Stimulated activated naive CD8-positive, alpha-beta T cell treated with anti-CD3 and anti-CD28 coated beads, Interleukin-15, Interleukin-2, amounts not matched to agents 100 ng/mL and 50 ng/mL, for 24 hours (primary cell): Measurements from ENCODE around the gene YEATS4.

Experiments
- H3K27ac Mint-ChIP-seq: one replicate; pipeline ENCODE4 v1.8.0; 2021; ENCODE audit warnings: mild to moderate bottlenecking, mixed read lengths
- H3K27me3 Mint-ChIP-seq: one replicate; pipeline ENCODE4 v1.8.0; 2021; ENCODE audit warnings: mixed read lengths
- H3K36me3 Mint-ChIP-seq: one replicate; pipeline ENCODE4 v1.8.0; 2021; ENCODE audit warnings: low read depth, mixed read lengths
- H3K4me1 Mint-ChIP-seq: one replicate; pipeline ENCODE4 v1.8.0; 2021; ENCODE audit warnings: low read depth, mixed read lengths
- H3K4me3 Mint-ChIP-seq: one replicate; pipeline ENCODE4 v1.8.0; 2021; ENCODE audit warnings: mild to moderate bottlenecking, mixed read lengths
- H3K9me3 Mint-ChIP-seq: one replicate; pipeline ENCODE4 v1.8.0; 2021; ENCODE audit warnings: mixed read lengths

Gene YEATS4

GRCh38 chr12:69396963-69397362, 37.4 kb downstream of the YEATS4 start:
- Mint-ChIP-seq H3K36me3 (peaks cover 51% of the 10 kb centered on the region), H3K27me3 (no peaks in the 10 kb centered on the region)

DNA sequence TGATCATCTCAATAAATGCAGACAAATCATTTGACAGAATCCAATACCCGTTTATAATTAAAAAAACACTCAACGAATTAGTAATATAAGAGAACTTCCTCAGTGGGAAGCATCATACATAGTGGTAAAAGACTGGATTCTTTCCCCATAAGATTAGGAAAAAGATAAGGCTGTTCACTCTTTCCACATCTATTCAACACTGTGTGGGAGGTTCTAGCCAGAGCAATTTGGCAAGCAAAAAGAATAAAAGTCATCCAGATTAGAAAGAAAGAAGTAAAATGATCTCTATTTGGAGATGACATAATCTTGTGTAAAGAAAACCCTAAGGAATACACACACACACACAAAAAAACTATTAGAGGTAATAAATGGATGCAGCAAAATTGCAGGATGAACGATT, 38.4 kb downstream of the YEATS4 start:
- H3K27ac Mint-ChIP-seq, result no peak overlapping the region

More at GRCh38 chr12:69396963-69397362, 37.4 kb downstream of the YEATS4 start:
- peaks cover 14% of the 10 kb centered on the region for H3K9me3 Mint-ChIP-seq
- H3K27ac Mint-ChIP-seq, result no peak overlapping the region
- H3K4me1 Mint-ChIP-seq, result peaks cover 9% of the 10 kb centered on the region
- no peak overlapping the region for H3K4me3 Mint-ChIP-seq

GRCh38 chr12:69401940-69402339, 42.4 kb downstream of the YEATS4 start:
- no peaks in the 10 kb centered on the region for H3K27me3 Mint-ChIP-seq
- H3K9me3 Mint-ChIP-seq, result peaks cover 4% of the 10 kb centered on the region
- no peaks in the 10 kb centered on the region for H3K4me1 Mint-ChIP-seq
- peaks cover 12% of the 10 kb centered on the region for H3K36me3 Mint-ChIP-seq
- H3K27ac Mint-ChIP-seq, result no peak overlapping the region
- no peak overlapping the region for H3K4me3 Mint-ChIP-seq

More for the DNA sequence above, 38.4 kb downstream of the YEATS4 start:
- Mint-ChIP-seq H3K4me1 (no peaks in the 10 kb centered on the region), H3K36me3 (peaks cover 42% of the 10 kb centered on the region), H3K4me3 (no peak overlapping the region), H3K9me3 (peaks cover 14% of the 10 kb centered on the region), H3K27me3 (no peaks in the 10 kb centered on the region)

- peaks cover 11% of the 10 kb centered on the region for H3K36me3 Mint-ChIP-seq
- H3K9me3 Mint-ChIP-seq, result no peaks in the 10 kb centered on the region
- no peak overlapping the region for H3K4me3 Mint-ChIP-seq
- H3K27me3 Mint-ChIP-seq, result no peaks in the 10 kb centered on the region
- no peaks in the 10 kb centered on the region for H3K4me1 Mint-ChIP-seq
- H3K27ac Mint-ChIP-seq, result no peak overlapping the region
Measured at GRCh38 chr12:69404851-69405565, 45.5 kb downstream of the YEATS4 start.

DNA sequence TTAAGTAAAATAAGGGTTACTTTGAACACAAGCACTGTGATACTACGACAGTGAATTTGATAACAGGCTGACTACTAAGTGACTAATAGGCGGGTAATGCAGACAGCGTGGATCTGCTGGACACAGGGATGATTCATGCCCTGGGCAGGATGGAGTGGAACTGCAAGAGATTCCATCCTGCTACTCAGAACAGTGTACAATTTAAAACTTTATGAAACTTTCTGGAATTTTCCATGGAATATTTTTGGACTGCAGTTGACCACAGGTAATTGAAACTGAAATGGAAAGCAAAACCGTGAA, 46.0 kb downstream of the YEATS4 start:
- no peaks in the 10 kb centered on the region for H3K9me3 Mint-ChIP-seq
- H3K27ac Mint-ChIP-seq, result no peak overlapping the region
- H3K4me3 Mint-ChIP-seq, result no peak overlapping the region
- peaks cover 16% of the 10 kb centered on the region for H3K36me3 Mint-ChIP-seq
- H3K4me1 Mint-ChIP-seq, result no peaks in the 10 kb centered on the region
- no peaks in the 10 kb centered on the region for H3K27me3 Mint-ChIP-seq

- no peaks in the 10 kb centered on the region for H3K9me3 Mint-ChIP-seq
- H3K36me3 Mint-ChIP-seq, result peaks cover 19% of the 10 kb centered on the region
- no peaks in the 10 kb centered on the region for H3K27me3 Mint-ChIP-seq
- H3K4me3 Mint-ChIP-seq, result no peak overlapping the region
- no peak overlapping the region for H3K27ac Mint-ChIP-seq
- H3K4me1 Mint-ChIP-seq, result no peaks in the 10 kb centered on the region
Measured at GRCh38 chr12:69406217-69406616, 46.7 kb downstream of the YEATS4 start.

DNA sequence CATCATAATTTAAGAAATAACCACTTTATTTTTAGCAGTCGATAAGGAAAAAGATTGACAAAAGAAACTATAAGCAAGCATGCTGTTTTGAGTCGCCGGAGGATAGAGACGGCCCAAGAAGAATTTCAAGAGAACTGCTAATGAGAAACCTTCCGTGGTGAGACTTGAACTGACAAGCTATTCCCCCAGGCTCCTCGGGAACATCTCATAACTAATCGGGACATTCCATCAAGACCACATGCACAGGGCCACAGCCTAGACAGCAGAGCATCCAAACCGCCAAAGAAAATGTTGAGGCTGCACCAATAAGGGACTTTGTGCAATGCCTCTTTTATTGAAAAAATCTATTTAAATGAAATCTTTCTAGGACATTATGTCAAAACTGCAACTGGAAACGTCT, 51.0 kb downstream of the YEATS4 start:
- Mint-ChIP-seq H3K27ac (no peak overlapping the region), H3K4me3 (no peak overlapping the region), H3K36me3 (peaks cover 19% of the 10 kb centered on the region), H3K9me3 (no peaks in the 10 kb centered on the region), H3K27me3 (no peaks in the 10 kb centered on the region), H3K4me1 (no peaks in the 10 kb centered on the region)

DNA sequence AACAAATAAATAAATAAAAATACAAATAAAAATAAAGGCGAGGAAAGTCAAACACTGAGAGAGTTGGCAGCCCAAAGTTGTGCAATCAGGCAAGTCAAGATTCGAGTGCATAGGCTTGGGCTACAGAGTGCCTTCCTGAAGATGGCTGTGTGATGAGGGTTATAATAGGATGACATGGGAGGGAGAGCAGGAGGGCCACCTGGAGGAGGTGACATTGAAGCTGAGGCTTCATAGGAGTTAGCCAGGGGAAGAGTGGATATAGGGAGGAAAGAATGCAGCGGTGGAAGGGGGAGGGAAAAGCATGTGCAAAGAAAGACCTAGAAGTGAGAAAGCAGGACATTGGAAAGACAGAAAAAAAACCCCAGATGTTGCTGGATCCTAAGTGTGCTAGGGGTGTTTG, 53.1 kb downstream of the YEATS4 start:
- Mint-ChIP-seq H3K27me3 (no peaks in the 10 kb centered on the region), H3K9me3 (no peaks in the 10 kb centered on the region), H3K36me3 (peaks cover 19% of the 10 kb centered on the region), H3K4me1 (no peaks in the 10 kb centered on the region), H3K4me3 (no peak overlapping the region), H3K27ac (no peak overlapping the region)

DNA sequence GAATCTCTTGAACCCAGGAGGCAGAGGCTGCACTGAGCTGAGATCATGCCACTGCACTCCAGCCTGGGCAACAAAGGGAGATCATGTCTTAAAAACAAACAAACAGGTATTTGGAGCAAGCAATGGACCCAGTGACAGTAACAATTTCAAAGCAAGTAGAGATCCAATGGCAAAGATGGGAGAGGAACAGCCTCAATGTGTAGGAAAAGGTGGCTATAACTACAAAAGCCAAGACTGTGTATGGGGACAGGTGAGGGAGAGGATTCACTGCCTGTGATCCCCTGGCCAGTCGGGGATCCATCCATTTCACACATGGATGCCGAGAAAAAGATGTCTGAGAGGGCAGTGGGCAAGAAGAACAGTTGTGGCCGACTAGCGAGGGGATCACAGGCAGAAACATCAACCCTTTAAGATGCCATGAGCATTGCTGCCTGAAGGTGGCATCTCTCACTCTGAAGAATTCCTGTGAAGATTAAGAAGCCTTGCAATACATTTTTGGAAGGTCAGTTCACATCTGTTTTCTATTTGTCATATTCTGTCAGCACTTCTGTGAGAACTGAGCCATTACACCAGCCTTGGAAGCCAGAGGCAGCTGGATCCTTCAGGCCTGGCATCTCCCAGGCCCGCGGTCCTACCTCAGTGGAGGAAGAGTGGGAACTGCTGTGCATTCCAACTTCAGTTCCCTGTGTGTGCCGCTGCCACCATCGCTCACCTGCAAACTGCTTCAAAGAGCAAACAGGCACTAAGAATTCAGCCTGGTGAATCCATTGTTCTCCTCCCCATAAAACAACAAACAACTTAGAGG, 56.1 kb downstream of the YEATS4 start:
- peaks cover 1% of the 10 kb centered on the region for H3K36me3 Mint-ChIP-seq
- H3K27me3 Mint-ChIP-seq, result no peaks in the 10 kb centered on the region
- no peaks in the 10 kb centered on the region for H3K9me3 Mint-ChIP-seq
- no peaks in the 10 kb centered on the region for H3K4me1 Mint-ChIP-seq
- H3K4me3 Mint-ChIP-seq, result no peak overlapping the region
- H3K27ac Mint-ChIP-seq, result no peak overlapping the region

DNA sequence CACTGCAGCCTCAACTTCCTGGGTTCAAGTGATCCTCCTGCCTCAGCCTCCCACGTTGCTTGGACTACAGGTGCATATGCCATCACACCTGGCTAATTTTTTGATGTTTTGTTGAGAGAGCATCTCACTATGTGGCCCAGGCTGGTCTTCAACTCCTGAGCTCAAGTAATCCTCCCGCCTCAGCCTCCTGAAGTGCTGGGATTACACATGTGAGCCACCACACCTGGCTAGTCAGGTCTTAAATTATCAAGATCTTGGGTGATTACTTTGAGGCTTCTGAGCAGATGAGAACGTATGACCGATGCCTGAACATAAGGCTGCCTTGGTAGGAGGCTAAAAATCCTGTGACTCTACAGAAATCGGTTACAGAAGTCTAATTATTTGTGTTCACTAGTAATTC, 57.7 kb downstream of the YEATS4 start:
- Mint-ChIP-seq H3K4me3 (no peak overlapping the region), H3K9me3 (no peaks in the 10 kb centered on the region), H3K27ac (no peak overlapping the region), H3K36me3 (no peaks in the 10 kb centered on the region), H3K27me3 (no peaks in the 10 kb centered on the region), H3K4me1 (no peaks in the 10 kb centered on the region)

- no peaks in the 10 kb centered on the region for H3K4me1 Mint-ChIP-seq
- H3K4me3 Mint-ChIP-seq, result no peak overlapping the region
- no peaks in the 10 kb centered on the region for H3K9me3 Mint-ChIP-seq
- no peaks in the 10 kb centered on the region for H3K27me3 Mint-ChIP-seq
- H3K27ac Mint-ChIP-seq, result no peak overlapping the region
- H3K36me3 Mint-ChIP-seq, result no peaks in the 10 kb centered on the region
Measured at GRCh38 chr12:69417741-69418167, 58.2 kb downstream of the YEATS4 start.

GRCh38 chr12:69419701-69420100, 60.2 kb downstream of the YEATS4 start:
- H3K4me1 Mint-ChIP-seq, result no peaks in the 10 kb centered on the region
- H3K27ac Mint-ChIP-seq, result no peak overlapping the region
- no peaks in the 10 kb centered on the region for H3K36me3 Mint-ChIP-seq
- H3K9me3 Mint-ChIP-seq, result no peaks in the 10 kb centered on the region
- no peaks in the 10 kb centered on the region for H3K27me3 Mint-ChIP-seq
- no peak overlapping the region for H3K4me3 Mint-ChIP-seq

GRCh38 chr12:69421548-69421947, 62.0 kb downstream of the YEATS4 start:
- Mint-ChIP-seq H3K27ac (no peak overlapping the region), H3K4me1 (no peaks in the 10 kb centered on the region), H3K4me3 (no peak overlapping the region), H3K36me3 (no peaks in the 10 kb centered on the region), H3K9me3 (no peaks in the 10 kb centered on the region), H3K27me3 (no peaks in the 10 kb centered on the region)

DNA sequence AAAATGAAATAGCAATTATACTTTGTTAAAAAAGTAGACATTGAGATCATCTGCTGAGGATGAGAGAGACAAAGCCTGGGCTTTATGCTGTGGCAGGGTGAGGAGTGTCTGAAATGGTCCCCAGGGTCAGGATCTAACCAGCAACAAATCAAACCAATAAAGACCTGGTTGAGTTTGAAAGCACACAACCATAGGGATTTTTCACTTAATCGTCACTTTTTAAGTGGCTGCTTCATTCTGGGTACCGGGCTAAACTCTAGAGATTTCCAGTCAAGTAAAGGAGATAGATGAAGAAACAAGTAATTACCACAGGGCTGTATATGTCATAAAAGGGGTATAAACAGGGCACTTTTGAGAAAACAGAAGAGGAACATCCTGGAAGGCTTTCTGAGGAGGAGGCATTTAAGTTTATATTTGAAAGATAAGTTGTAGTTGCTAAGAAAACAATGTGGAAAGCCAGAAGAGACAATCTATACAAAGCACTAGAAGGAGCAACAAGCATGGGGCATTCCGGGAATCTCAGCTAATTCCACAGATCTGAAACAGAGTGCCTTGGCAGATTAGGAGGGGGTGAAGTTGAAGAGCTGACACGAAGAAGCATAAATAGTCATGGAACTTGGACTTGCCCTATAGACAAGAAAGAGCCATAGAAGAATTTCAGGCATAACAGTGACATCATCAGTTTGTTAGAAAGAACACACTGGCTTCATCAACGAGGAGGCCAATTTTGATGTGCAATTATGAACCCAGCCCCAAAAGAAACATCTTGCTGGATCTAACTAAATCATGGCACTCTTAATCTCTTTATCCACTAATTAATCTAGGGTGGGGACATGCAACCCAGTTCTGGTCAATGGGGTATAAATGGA, 63.7 kb downstream of the YEATS4 start:
- Mint-ChIP-seq H3K4me1 (no peaks in the 10 kb centered on the region), H3K4me3 (no peak overlapping the region), H3K27ac (no peak overlapping the region)

DNA sequence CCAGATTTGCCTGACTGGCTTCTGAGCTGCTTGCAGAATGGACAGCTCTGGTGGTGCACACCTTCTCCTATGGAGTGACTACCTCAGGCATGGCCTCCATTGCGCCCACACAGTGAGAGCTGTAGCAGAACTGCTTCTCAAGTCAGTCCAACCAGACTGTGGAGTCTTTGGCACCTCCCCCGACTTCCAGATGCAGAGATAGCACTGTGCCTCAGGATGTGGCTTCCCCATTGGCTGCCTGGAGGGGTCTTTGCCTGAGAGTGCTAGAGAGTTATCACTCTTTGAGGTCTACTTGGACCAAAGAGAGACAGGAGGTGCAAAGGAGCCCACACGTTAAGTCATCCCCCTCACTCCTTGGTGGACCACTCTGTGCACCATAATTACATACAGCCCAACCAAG, 65.9 kb downstream of the YEATS4 start:
- Mint-ChIP-seq H3K4me3 (no peak overlapping the region), H3K9me3 (no peaks in the 10 kb centered on the region), H3K27me3 (no peaks in the 10 kb centered on the region), H3K36me3 (no peaks in the 10 kb centered on the region), H3K4me1 (no peaks in the 10 kb centered on the region), H3K27ac (no peak overlapping the region)

More for the DNA sequence above, 63.7 kb downstream of the YEATS4 start:
- Mint-ChIP-seq H3K9me3 (no peaks in the 10 kb centered on the region), H3K36me3 (no peaks in the 10 kb centered on the region), H3K27me3 (no peaks in the 10 kb centered on the region)
